ENCODE results near the gene SMU1. TPM values are rescaled to one million over a fixed set of nuclear protein-coding genes. Genes with fewer than 3 reads are reported as not detected.
A peak's percentile ranks its signal among the peaks of the same experiment; 100 is the strongest.

Gene SMU1
- total and polyA plus RNA-seq, 2 of the 13 experiments (the other 11 are each of a cell fraction or from before 2014, with no cell fraction given), result 12.9 to 36.6 TPM

- peak; percentile 49; the same call in 1 of the 2 replicates for TF ChIP-seq ZXDC (CRISPR knock-in tag; IDR thresholded peaks at IDR 0.05)
- peak; percentile 57 for TF ChIP-seq MED1 (CRISPR knock-in tag; IDR thresholded peaks at IDR 0.05)
- TF ChIP-seq MAZ (IDR thresholded peaks at IDR 0.05; ENCODE audit: borderline replicate concordance, low read depth, low read length), result no peak
- peak; percentile 78 for TF ChIP-seq MAZ (CRISPR knock-in tag; IDR thresholded peaks at IDR 0.05; ENCODE audit: low read depth)
- TF ChIP-seq HNRNPLL (IDR thresholded peaks at IDR 0.05; ENCODE audit: low read depth, low read length, poor library complexity, severe bottlenecking), result peak; percentile 91
- peak; percentile 86 for TF ChIP-seq ZNF710 (CRISPR knock-in tag; IDR thresholded peaks at IDR 0.05; ENCODE audit: borderline replicate concordance)
- TF ChIP-seq ZNF407 (CRISPR knock-in tag; IDR thresholded peaks at IDR 0.05; ENCODE audit: not compliant biosample characterization), result peak; percentile 24
- TF ChIP-seq HOMEZ (CRISPR knock-in tag; IDR thresholded peaks at IDR 0.05; ENCODE audit: low read depth), result peak; percentile 59
- TF ChIP-seq ZFX (CRISPR knock-in tag; IDR thresholded peaks at IDR 0.05; ENCODE audit: low read depth), result peak; percentile 100
- peak; percentile 44 for TF ChIP-seq DBP (CRISPR knock-in tag; IDR thresholded peaks at IDR 0.05; ENCODE audit: not compliant biosample characterization)
Measured at GRCh38 chr9:33076046-33077004, at the start of gene SMU1 (continued).
